WI38 (cell line): ENCODE data around the gene PLXDC2.

Source experiments
- H3K4me3 ChIP-seq: 2 replicates; pipeline ENCODE4 v1.5.1; 2011; ENCODE audit warnings: low read depth, mild to moderate bottlenecking, control low read depth, low read length
- CTCF ChIP-seq: IDR thresholded peaks from 2 replicates; pipeline ENCODE4 v1.5.1; 2012; ENCODE audit warnings: low read depth, mild to moderate bottlenecking, control low read depth, low read length

The PLXDC2 gene

GRCh38 chr10:19857876-19858275 lies 41.6 kb downstream of the PLXDC2 start:
- TF ChIP-seq CTCF: no peak
- no peak overlapping the region for H3K4me3 ChIP-seq

GRCh38 chr10:19860107-19860506 lies 43.9 kb downstream of the PLXDC2 start:
- H3K4me3 ChIP-seq: no peak overlapping the region
- no peak for TF ChIP-seq CTCF

GRCh38 chr10:19862811-19863515 lies 46.7 kb downstream of the PLXDC2 start:
- H3K4me3 ChIP-seq: no peak overlapping the region
- no peak for TF ChIP-seq CTCF

GRCh38 chr10:19865676-19866075 lies 49.4 kb downstream of the PLXDC2 start:
- H3K4me3 ChIP-seq: no peak overlapping the region
- no peak for TF ChIP-seq CTCF

- TF ChIP-seq CTCF: no peak
- no peak overlapping the region for H3K4me3 ChIP-seq
Measured at GRCh38 chr10:19869370-19869769, 53.1 kb downstream of the PLXDC2 start.

GRCh38 chr10:19872504-19873271 lies 56.5 kb downstream of the PLXDC2 start:
- H3K4me3 ChIP-seq: no peak overlapping the region
- TF ChIP-seq CTCF: no peak

- H3K4me3 ChIP-seq: no peak overlapping the region
- TF ChIP-seq CTCF: no peak
Measured at GRCh38 chr10:19874190-19874589, 58.0 kb downstream of the PLXDC2 start.
